D341Med (cell line): Measurements from ENCODE around the gene PRMT1.

Experiments used
- DNase-seq: peaks from one replicate; pipeline ENCODE4 v3.0.0; 2012; ENCODE audit warnings: low spot score

Gene PRMT1

GRCh38 chr19:49727217-49728030, 50.4 kb downstream of the PRMT1 start:
- DNase-seq: no peak

DNA sequence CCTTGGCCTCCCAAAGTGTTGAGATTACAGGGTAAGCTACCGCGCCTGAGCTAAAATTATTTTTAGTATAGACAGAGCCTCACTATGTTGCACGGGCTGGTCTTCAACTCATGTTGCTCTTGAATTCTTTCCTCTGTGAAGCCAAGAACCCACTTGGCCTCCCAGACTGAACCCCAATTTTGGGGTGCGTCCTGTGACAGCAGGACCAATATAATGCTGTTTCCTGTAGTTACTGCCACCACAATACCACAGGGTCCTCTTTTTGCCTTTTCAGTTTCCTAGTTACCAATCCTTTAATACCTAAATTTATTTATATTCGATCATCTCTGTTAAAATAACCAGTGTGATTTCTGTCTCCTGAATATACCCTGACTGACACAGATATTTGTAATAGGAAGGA, 53.1 kb downstream of the PRMT1 start:
- no peak for DNase-seq
